GM23248 (cell line): ENCODE data around the gene FABP6. TPM values are rescaled to one million over a fixed set of nuclear protein-coding genes. Genes with fewer than 3 reads are reported as not detected.
A peak's percentile ranks its signal among the peaks of the same experiment; 100 is the strongest.

Experiments
- DNase-seq: peaks from one replicate; pipeline ENCODE4 v3.0.0-alpha.2; 2015
- H2AFZ ChIP-seq: fragments of 200-600 bp; sonication (generic); 2 replicates; pipeline ENCODE4 v1.6.1; 2016; ENCODE audit warnings: antibody characterized with exemption
- H3F3A ChIP-seq: fragments of 200-600 bp; sonication (generic); 2 replicates; pipeline ENCODE4 v1.6.1; 2016; ENCODE audit warnings: mild to moderate bottlenecking, antibody characterized with exemption, mixed run types; ENCODE audit not compliant: insufficient read depth
- H3K27ac ChIP-seq: fragments of 200-600 bp; sonication (generic); 2 replicates; pipeline ENCODE4 v1.5.1; 2016; ENCODE audit warnings: mild to moderate bottlenecking
- H3K27me3 ChIP-seq: fragments of 200-600 bp; sonication (generic); replicated peaks from 2 replicates; pipeline ENCODE4 v1.6.1; 2016; ENCODE audit warnings: mild to moderate bottlenecking; ENCODE audit not compliant: insufficient read depth
- H3K36me3 ChIP-seq: fragments of 200-600 bp; sonication (generic); 2 replicates; pipeline ENCODE4 v1.6.1; 2016; ENCODE audit warnings: low read depth, mild to moderate bottlenecking
- H3K4me1 ChIP-seq: fragments of 200-600 bp; sonication (generic); 2 replicates; pipeline ENCODE4 v1.6.1; 2016; ENCODE audit warnings: mild to moderate bottlenecking; ENCODE audit not compliant: insufficient read depth
- H3K4me2 ChIP-seq: fragments of 200-600 bp; sonication (generic); one replicate; pipeline ENCODE4 v1.6.1; 2016; ENCODE audit warnings: mild to moderate bottlenecking; ENCODE audit not compliant: unreplicated experiment
- H3K4me3 ChIP-seq: fragments of 200-600 bp; sonication (generic); 2 replicates; pipeline ENCODE4 v1.5.1; 2016; ENCODE audit warnings: mild to moderate bottlenecking
- H3K79me2 ChIP-seq: fragments of 200-600 bp; sonication (generic); 2 replicates; pipeline ENCODE4 v1.6.1; 2016; ENCODE audit warnings: mild to moderate bottlenecking; ENCODE audit not compliant: insufficient read depth
- H3K9ac ChIP-seq: fragments of 200-600 bp; sonication (generic); 2 replicates; pipeline ENCODE4 v1.6.1; 2016; ENCODE audit warnings: mild to moderate bottlenecking
- H3K9me2 ChIP-seq: fragments of 200-600 bp; sonication (generic); 2 replicates; pipeline ENCODE4 v1.6.1; 2016; ENCODE audit warnings: mixed run types, mild to moderate bottlenecking, moderate library complexity; ENCODE audit not compliant: insufficient read depth
- H3K9me3 ChIP-seq: fragments of 200-600 bp; sonication (generic); one replicate; pipeline ENCODE4 v1.6.1; 2017; ENCODE audit warnings: low read depth
- H4K20me1 ChIP-seq: fragments of 200-600 bp; sonication (generic); 2 replicates; pipeline ENCODE4 v1.6.0; 2016; ENCODE audit not compliant: insufficient read depth
- EZH2 ChIP-seq: fragments of 200-600 bp; sonication (generic); IDR thresholded peaks from 2 replicates; pipeline ENCODE4 v1.6.1; 2018; ENCODE audit warnings: antibody characterized with exemption, mild to moderate bottlenecking; ENCODE audit not compliant: insufficient read depth, poor library complexity, severe bottlenecking
- EZH2phosphoT487 ChIP-seq: fragments of 200-600 bp; sonication (generic); IDR thresholded peaks from 2 replicates; pipeline ENCODE4 v1.6.1; 2018; ENCODE audit warnings: antibody characterized with exemption, moderate library complexity, mild to moderate bottlenecking, low read depth; ENCODE audit not compliant: insufficient read depth
- WGBS, 2 experiments: methylation state at CpG; one replicate each; pipeline ENCODE4 v1.1.6; 2015 to 2017; ENCODE audit warnings: low lambda C conversion rate in 2 of 2, low coverage in 1 of 2; ENCODE audit errors: missing lambda C conversion rate in 2 of 2; 5-methylcytosine and 5-hydroxymethylcytosine counted together
- in situ Hi-C: fragments of 300-500 bp; cut with MboI; formaldehyde crosslinking; loops from 2 replicates; pipeline ENCODE4 v1.15.0; 2020
- polyA plus RNA-seq: library from polyadenylated mRNA; unstranded; fragments of >200 nt; fragmentation: Nextera tagmentation; extraction: Ambion mirVana; gene quantifications from 2 replicates; pipeline ENCODE4 v1.2.1, GENCODE V29; 2016
- total RNA-seq: library from RNA; depleted of rRNA; stranded (reverse); fragments of >200 nt; shearing (Covaris generic); gene quantifications from 2 replicates; pipeline ENCODE4 v1.2.3, GENCODE V29; 2014

FABP6 gene
- total and polyA plus RNA-seq, 2 experiments from 2014 or later: not detected

GRCh38 chr5:160269017-160269416, 39.7 kb downstream of the FABP6 start:
- DNase-seq: peak; percentile 57
- Histone ChIP-seq H2AFZ (no peak overlapping the region), H3K9me3 (no peaks in the 10 kb centered on the region), H3K79me2 (no peaks in the 10 kb centered on the region), H3K4me2 (no peak overlapping the region), H3K4me3 (no peak overlapping the region), H3K36me3 (no peaks in the 10 kb centered on the region), H4K20me1 (no peaks in the 10 kb centered on the region), H3K9me2 (no peaks in the 10 kb centered on the region), H3K4me1 (no peaks in the 10 kb centered on the region), H3K27ac (no peak overlapping the region), H3F3A (no peaks in the 10 kb centered on the region), H3K27me3 (no peaks in the 10 kb centered on the region; the same call in 1 of the 2 replicates), H3K9ac (no peak overlapping the region)
- in situ Hi-C loops: no loop called here
- TF ChIP-seq EZH2phosphoT487 (no peak), EZH2 (no peak)
- WGBS, 2 experiments: 71 to 72% methylated on average over 10 of the region's 10 CpGs

DNA sequence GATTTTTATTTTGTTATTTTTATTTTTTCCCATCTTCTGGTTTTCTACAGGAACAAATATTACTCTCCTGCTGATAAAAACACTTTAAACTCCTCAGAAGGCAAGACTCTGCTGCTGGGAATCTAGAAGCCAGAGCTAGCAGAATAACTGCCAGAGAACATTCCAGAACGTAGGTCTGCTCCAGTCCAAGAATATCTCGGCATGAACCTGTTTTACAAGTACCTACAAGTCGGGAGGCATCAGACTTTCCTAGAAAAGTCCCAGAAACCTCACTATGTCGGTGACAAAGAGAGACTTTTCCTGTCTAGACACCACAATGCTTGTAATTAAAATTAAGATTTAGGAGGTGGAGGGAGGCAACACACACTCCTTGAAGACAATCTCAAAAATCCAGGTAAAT, 41.4 kb downstream of the FABP6 start:
- no peaks in the 10 kb centered on the region for H3K9me3 ChIP-seq
- H3K36me3 ChIP-seq: no peaks in the 10 kb centered on the region
- no peaks in the 10 kb centered on the region for H3K9me2 ChIP-seq
- no peak for DNase-seq
- no peak overlapping the region for H3K9ac ChIP-seq
- no peak overlapping the region for H2AFZ ChIP-seq
- no peak for TF ChIP-seq EZH2
- no peaks in the 10 kb centered on the region for H3F3A ChIP-seq
- no peaks in the 10 kb centered on the region for H4K20me1 ChIP-seq
- no peaks in the 10 kb centered on the region; the same call in 1 of the 2 replicates for H3K27me3 ChIP-seq
- H3K27ac ChIP-seq: no peak overlapping the region
- no peak overlapping the region for H3K4me3 ChIP-seq
- no peaks in the 10 kb centered on the region for H3K4me1 ChIP-seq
- WGBS, 2 experiments: 67 to 71% methylated on average over 4 of the region's 4 CpGs
- no peaks in the 10 kb centered on the region for H3K79me2 ChIP-seq
- no peak overlapping the region for H3K4me2 ChIP-seq
- in situ Hi-C loops: no loop called here

DNA sequence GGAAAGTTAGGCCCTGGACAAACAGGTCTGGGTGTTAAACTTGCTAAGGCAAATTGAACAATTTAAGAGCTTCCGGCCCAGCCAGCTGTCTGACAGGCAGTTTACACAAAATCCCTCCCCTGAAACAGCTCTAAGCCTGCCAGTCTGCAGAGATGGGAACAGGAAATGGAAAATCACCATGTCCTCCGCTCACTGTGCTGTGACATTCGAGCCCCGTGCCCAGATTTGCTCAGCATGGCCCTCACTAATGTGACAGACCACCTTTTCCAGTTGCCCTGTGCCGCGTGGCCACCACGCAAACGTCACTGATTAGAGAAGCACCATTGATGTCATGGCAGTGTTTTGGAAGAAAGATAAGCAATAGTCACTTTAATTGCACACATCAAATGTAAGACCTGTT, 42.1 kb downstream of the FABP6 start:
- Histone ChIP-seq H3K4me3 (no peak overlapping the region), H3K4me1 (no peaks in the 10 kb centered on the region), H3K79me2 (no peaks in the 10 kb centered on the region), H2AFZ (no peak overlapping the region), H3K4me2 (no peak overlapping the region), H3K36me3 (no peaks in the 10 kb centered on the region), H3K9me3 (no peaks in the 10 kb centered on the region), H3F3A (no peaks in the 10 kb centered on the region), H3K27me3 (no peaks in the 10 kb centered on the region; the same call in 1 of the 2 replicates), H3K27ac (no peak overlapping the region), H3K9ac (no peak overlapping the region), H3K9me2 (no peaks in the 10 kb centered on the region), H4K20me1 (no peaks in the 10 kb centered on the region)
- WGBS, 2 experiments: 68 to 79% methylated on average over 8 of the region's 8 CpGs
- no peak for DNase-seq
- in situ Hi-C loops: no loop called here
- no peak for TF ChIP-seq EZH2phosphoT487
- no peak for TF ChIP-seq EZH2

- Histone ChIP-seq H3K9ac (no peak overlapping the region), H3K4me2 (no peak overlapping the region), H2AFZ (no peak overlapping the region), H4K20me1 (no peaks in the 10 kb centered on the region), H3K36me3 (no peaks in the 10 kb centered on the region), H3K27me3 (no peaks in the 10 kb centered on the region; the same call in 1 of the 2 replicates), H3K4me1 (no peaks in the 10 kb centered on the region), H3K9me2 (no peaks in the 10 kb centered on the region), H3K79me2 (no peaks in the 10 kb centered on the region), H3K9me3 (no peaks in the 10 kb centered on the region), H3F3A (no peaks in the 10 kb centered on the region), H3K27ac (no peak overlapping the region), H3K4me3 (no peak overlapping the region)
- TF ChIP-seq EZH2phosphoT487 (no peak), EZH2 (no peak)
- in situ Hi-C loops: no loop called here
- WGBS, 2 experiments: 69 to 71% methylated on average over 6 of the region's 6 CpGs
- DNase-seq: no peak
Measured at GRCh38 chr5:160271836-160272235, 42.5 kb downstream of the FABP6 start.

- Histone ChIP-seq H3K4me2 (no peak overlapping the region), H3F3A (no peaks in the 10 kb centered on the region), H2AFZ (no peak overlapping the region), H3K4me1 (no peaks in the 10 kb centered on the region), H3K36me3 (no peaks in the 10 kb centered on the region), H3K27me3 (no peaks in the 10 kb centered on the region; the same call in 1 of the 2 replicates), H4K20me1 (no peaks in the 10 kb centered on the region), H3K9me2 (no peaks in the 10 kb centered on the region), H3K4me3 (no peak overlapping the region), H3K9me3 (no peaks in the 10 kb centered on the region), H3K27ac (no peak overlapping the region), H3K79me2 (no peaks in the 10 kb centered on the region), H3K9ac (no peak overlapping the region)
- 78 to 83% methylated on average over 3 of the region's 3 CpGs for WGBS, 2 experiments
- DNase-seq: no peak
- TF ChIP-seq EZH2phosphoT487 (no peak), EZH2 (no peak)
- in situ Hi-C loops: no loop called here
Measured at GRCh38 chr5:160272264-160272663, 43.0 kb downstream of the FABP6 start.
